IMR-90 (cell line): ENCODE measurements around the gene MED12L. TPM values are rescaled to one million over a fixed set of nuclear protein-coding genes. Genes with fewer than 3 reads are reported as not detected.
A peak's percentile ranks its signal among the peaks of the same experiment; 100 is the strongest.

Experiments used
- ATAC-seq: fragments of 200-7000 bp; cut with Tn5 transposase; 2 replicates; pipeline ENCODE4 v1.9.1; 2020; ENCODE audit warnings: low read depth, mild to moderate bottlenecking, moderate library complexity
- BruUV-seq: library from RNA; stranded (reverse); fragments of 400-500 nt; replicated peaks from 2 replicates; lab custom pipeline; 2021; lab: Mats Ljungman, UMichigan
- CTCF ChIA-PET: fragments of 300-600 bp; formaldehyde crosslinking; extraction: SDS; loops from one replicate; lab custom pipeline; 2021; ENCODE audit warnings: antibody characterized with exemption; lab: Yijun Ruan, JAX
- POLR2A ChIA-PET: fragments of 300-600 bp; sonication (Branson Sonifier 250); formaldehyde crosslinking; loops from one replicate; lab custom pipeline; 2022; ENCODE audit warnings: antibody characterized with exemption; ENCODE audit not compliant: unreplicated experiment; lab: Charles Lee
- DNase-seq: peaks from one replicate; pipeline ENCODE4 v3.0.0; 2013
- H2AFZ ChIP-seq: replicated peaks from 2 replicates; pipeline ENCODE3; 2013; ENCODE audit warnings: low read length, mild to moderate bottlenecking; ENCODE audit not compliant: poor library complexity
- H2AK5ac ChIP-seq: 2 replicates; pipeline ENCODE4 v1.6.1; 2013; ENCODE audit warnings: low read depth, low read length, inconsistent platforms
- H2AK9ac ChIP-seq: replicated peaks from 2 replicates; pipeline ENCODE3; 2013; ENCODE audit warnings: mild to moderate bottlenecking, low read depth, low read length, moderate library complexity; ENCODE audit not compliant: poor library complexity
- H2BK120ac ChIP-seq: 2 replicates; pipeline ENCODE4 v1.6.1; 2013; ENCODE audit warnings: low read depth, low read length, inconsistent platforms
- H2BK15ac ChIP-seq: 3 replicates; pipeline ENCODE4 v1.6.1; 2013; ENCODE audit warnings: low read depth, low read length, inconsistent platforms
- H2BK20ac ChIP-seq: 2 replicates; pipeline ENCODE4 v1.6.1; 2013; ENCODE audit warnings: low read depth, mild to moderate bottlenecking, inconsistent platforms, low read length, moderate library complexity
- H2BK5ac ChIP-seq: 2 replicates; pipeline ENCODE4 v1.6.1; 2013; ENCODE audit warnings: mild to moderate bottlenecking, low read depth, low read length, inconsistent platforms; ENCODE audit not compliant: poor library complexity, severe bottlenecking
- H3K14ac ChIP-seq: replicated peaks from 2 replicates; pipeline ENCODE4 v1.6.1; 2013; ENCODE audit warnings: low read depth, low read length, inconsistent platforms
- H3K18ac ChIP-seq: 2 replicates; pipeline ENCODE4 v1.6.1; 2013; ENCODE audit warnings: low read depth, low read length, control low read depth
- H3K23ac ChIP-seq: 2 replicates; pipeline ENCODE4 v1.6.1; 2013; ENCODE audit warnings: low read depth, low read length, inconsistent platforms
- H3K27ac ChIP-seq: 2 replicates; pipeline ENCODE4 v1.5.1; 2013; ENCODE audit warnings: mild to moderate bottlenecking, control low read depth, low read length; ENCODE audit not compliant: insufficient read depth
- H3K27me3 ChIP-seq: 2 replicates; pipeline ENCODE4 v1.6.1; 2013; ENCODE audit warnings: low read length; ENCODE audit not compliant: control insufficient read depth, insufficient read depth
- H3K36me3 ChIP-seq: 2 replicates; pipeline ENCODE4 v1.6.1; 2013; ENCODE audit warnings: low read length, mixed read lengths; ENCODE audit not compliant: control insufficient read depth, insufficient read depth
- H3K4ac ChIP-seq: 2 replicates; pipeline ENCODE4 v1.6.1; 2013; ENCODE audit warnings: low read depth, low read length, inconsistent platforms
- H3K4me1 ChIP-seq: 2 replicates; pipeline ENCODE4 v1.6.1; 2013; ENCODE audit warnings: low read length, mixed read lengths; ENCODE audit not compliant: control insufficient read depth, insufficient read depth
- H3K4me2 ChIP-seq: 2 replicates; pipeline ENCODE4 v1.6.1; 2013; ENCODE audit warnings: low read depth, mild to moderate bottlenecking, control low read depth, low read length, moderate library complexity
- H3K4me3 ChIP-seq: 2 replicates; pipeline ENCODE4 v1.5.1; 2013; ENCODE audit warnings: low read depth, mild to moderate bottlenecking, control low read depth, low read length, moderate library complexity; ENCODE audit not compliant: insufficient read depth
- H3K56ac ChIP-seq: 2 replicates; pipeline ENCODE4 v1.6.1; 2013; ENCODE audit warnings: low read length, inconsistent platforms; ENCODE audit not compliant: insufficient read depth; ENCODE audit errors: extremely low read depth
- H3K79me1 ChIP-seq, 2 experiments: 2 replicates each; pipeline ENCODE4 v1.6.1; 2013; ENCODE audit warnings: low read length in 2 of 2, inconsistent platforms in 1 of 2, low read depth in 1 of 2
- H3K9ac ChIP-seq: 2 replicates; pipeline ENCODE4 v1.6.1; 2013; ENCODE audit warnings: low read depth, low read length, control low read depth
- H3K9me1 ChIP-seq: 2 replicates; pipeline ENCODE4 v1.6.1; 2013; ENCODE audit warnings: low read length, inconsistent platforms; ENCODE audit not compliant: insufficient read depth
- H3K9me3 ChIP-seq: 2 replicates; pipeline ENCODE4 v1.6.1; 2013; ENCODE audit warnings: low read length; ENCODE audit not compliant: control insufficient read depth, insufficient read depth
- H4K20me1 ChIP-seq: 2 replicates; pipeline ENCODE4 v1.6.1; 2013; ENCODE audit warnings: low read length, inconsistent platforms; ENCODE audit not compliant: insufficient read depth
- H4K5ac ChIP-seq: 2 replicates; pipeline ENCODE4 v1.6.1; 2013; ENCODE audit warnings: mild to moderate bottlenecking, low read depth, low read length, control low read depth
- H4K8ac ChIP-seq, 2 experiments: 2 replicates each; pipeline ENCODE4 v1.6.1; 2013; ENCODE audit warnings: low read depth in 2 of 2, low read length in 2 of 2, control low read depth in 1 of 2, inconsistent platforms in 1 of 2
- H4K91ac ChIP-seq: 2 replicates; pipeline ENCODE4 v1.6.1; 2013; ENCODE audit warnings: low read depth, low read length, inconsistent platforms; ENCODE audit not compliant: insufficient read depth
- CEBPB ChIP-seq: IDR thresholded peaks from 2 replicates; pipeline ENCODE4 v1.6.1; 2012; ENCODE audit warnings: low read depth, low read length, improper control_type of control experiment
- CHD1 ChIP-seq: IDR thresholded peaks from 2 replicates; pipeline ENCODE4 v1.6.1; 2012; ENCODE audit warnings: low read depth, low read length, improper control_type of control experiment
- FOS ChIP-seq: fragments of 150-350 bp; IDR thresholded peaks from 2 replicates; pipeline ENCODE4 v1.6.1; 2016; ENCODE audit warnings: low read depth, low read length
- MAFK ChIP-seq: IDR thresholded peaks from 2 replicates; pipeline ENCODE4 v1.6.1; 2012; ENCODE audit warnings: low read depth, low read length, improper control_type of control experiment
- MAZ ChIP-seq: IDR thresholded peaks from 2 replicates; pipeline ENCODE4 v1.6.1; 2012; ENCODE audit warnings: low read depth, mild to moderate bottlenecking, low read length, improper control_type of control experiment, moderate library complexity, borderline replicate concordance
- MXI1 ChIP-seq: IDR thresholded peaks from 2 replicates; pipeline ENCODE4 v1.6.1; 2012; ENCODE audit warnings: low read depth, mild to moderate bottlenecking, low read length, moderate library complexity, borderline replicate concordance
- NFE2L2 ChIP-seq: fragments of 150-350 bp; IDR thresholded peaks from 2 replicates; pipeline ENCODE4 v1.6.1; 2016; ENCODE audit warnings: low read depth, mild to moderate bottlenecking, low read length
- POLR2A ChIP-seq: IDR thresholded peaks from 2 replicates; pipeline ENCODE4 v1.6.1; 2012; ENCODE audit warnings: mild to moderate bottlenecking, low read depth, low read length
- RAD21 ChIP-seq: IDR thresholded peaks from 2 replicates; pipeline ENCODE4 v1.6.1; 2012; ENCODE audit warnings: low read length, improper control_type of control experiment
- RCOR1 ChIP-seq: IDR thresholded peaks from 2 replicates; pipeline ENCODE4 v1.6.1; 2012; ENCODE audit warnings: mild to moderate bottlenecking, low read length, improper control_type of control experiment; ENCODE audit not compliant: insufficient replicate concordance
- RFX5 ChIP-seq: IDR thresholded peaks from 2 replicates; pipeline ENCODE4 v1.8.0; 2012; ENCODE audit warnings: low read depth, mild to moderate bottlenecking, low read length, moderate library complexity
- SMC3 ChIP-seq: fragments of 150-350 bp; IDR thresholded peaks from 2 replicates; pipeline ENCODE4 v1.6.1; 2016; ENCODE audit warnings: low read depth, mild to moderate bottlenecking, antibody characterized with exemption, low read length, moderate library complexity
- WGBS, 2 experiments: methylation state at CpG; one replicate each; pipeline versions ENCODE4 v1.1.5 to v1.1.7; 2013; ENCODE audit warnings: missing lambda C conversion rate in 2 of 2; ENCODE audit not compliant: insufficient read length in 1 of 2; ENCODE audit errors: extremely low coverage in 2 of 2; 5-methylcytosine and 5-hydroxymethylcytosine counted together
- dilution Hi-C: fragments of 300-500 bp; cut with HindIII; formaldehyde crosslinking; loops from one replicate; pipeline ENCODE4 v1.14.3; 2018; ENCODE audit warnings: low sequenced_read_pairs; ENCODE audit not compliant: unreplicated experiment
- in situ Hi-C: fragments of 300-500 bp; cut with MboI; formaldehyde crosslinking; loops from 3 replicates; pipeline ENCODE4 v1.14.3; 2019; ENCODE audit warnings: low sequenced_read_pairs, inconsistent platforms, mixed read lengths
- intact Hi-C: fragments of 100-400 bp; cut with micrococcal nuclease; formaldehyde crosslinking; loops from 2 replicates; pipeline ENCODE4 v1.10.0; 2022
- polyA plus RNA-seq, 3 experiments: library from polyadenylated mRNA; depleted of rRNA; stranded (reverse); fragments of >200 nt; gene quantifications; 2 replicates each; pipeline ENCODE4 v1.2.3, GENCODE V29; 2012; ENCODE audit warnings: low replicate concordance in 1 of 3
- total RNA-seq: library from RNA; depleted of rRNA; stranded (reverse); fragments of >200 nt; gene quantifications from 2 replicates; pipeline ENCODE4 v1.2.3, GENCODE V29; 2012
- TF ChIP-seq, protein P1 (sequence below): fragments of 150-350 bp; IDR thresholded peaks from 2 replicates; pipeline ENCODE4 v1.6.1; 2016; ENCODE audit warnings: low read depth, mild to moderate bottlenecking, low read length, moderate library complexity, borderline replicate concordance
- TF ChIP-seq, protein P2 (sequence below): fragments of 150-350 bp; IDR thresholded peaks from 2 replicates; pipeline ENCODE4 v1.6.1; 2017; ENCODE audit warnings: mild to moderate bottlenecking, antibody characterized with exemption, low read length, low read depth

MED12L gene
- total and polyA plus RNA-seq, 2 of the 4 experiments (the other 2 are of a cell fraction): 0.05 to 0.18 TPM

DNA sequence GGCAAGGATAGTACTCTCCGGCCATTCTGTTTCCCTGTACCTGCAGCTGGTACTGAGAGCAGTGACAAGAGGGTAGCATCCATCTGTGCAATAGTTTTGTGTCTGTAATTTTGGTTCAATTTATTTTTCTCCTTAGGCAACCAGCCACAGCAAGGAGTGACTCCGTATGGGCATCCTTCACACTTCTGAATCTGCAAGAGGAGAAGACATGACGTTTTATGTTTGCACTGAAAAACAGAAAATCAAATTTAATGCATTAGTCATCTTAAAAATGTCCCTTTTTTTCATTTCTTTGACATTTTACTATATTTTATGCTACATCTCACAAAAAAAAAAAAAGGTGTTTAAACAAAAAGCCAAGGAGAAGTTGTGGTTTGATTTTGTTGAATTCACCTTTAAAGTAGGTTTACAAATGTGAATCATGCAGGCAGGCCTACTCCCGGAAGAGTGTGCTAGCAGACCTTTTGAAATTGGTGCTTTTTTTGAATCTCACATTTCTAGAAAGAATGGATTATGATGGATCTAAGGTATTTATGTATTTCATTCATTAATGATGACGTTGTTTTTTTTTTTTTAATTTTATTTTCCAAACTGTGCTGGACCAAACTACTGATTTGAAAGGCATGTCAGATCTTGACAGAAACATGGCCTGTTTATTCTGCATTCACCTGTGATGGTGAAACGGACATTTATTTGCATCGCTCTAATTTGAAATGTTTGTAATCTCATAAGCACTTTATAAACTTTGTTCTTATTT, 347.3 kb downstream of the MED12L start:
- Histone ChIP-seq H4K91ac (no peak overlapping the region), H3K14ac (peak overlapping the region; percentile 19; the same call in 1 of the 2 replicates), H3K18ac (no peak overlapping the region), H4K5ac (no peak overlapping the region; the same call in 1 of the 2 replicates), H3K4me3 (no peak overlapping the region), H3K79me1 (no peaks in the 10 kb centered on the region), H2BK5ac (peak overlapping the region; percentile 17), H3K27ac (no peak overlapping the region), H2AFZ (no peak overlapping the region), H3K9ac (no peak overlapping the region), H3K9me3 (no peaks in the 10 kb centered on the region), H3K23ac (no peak overlapping the region), H2AK5ac (no peak overlapping the region), H3K27me3 (no peaks in the 10 kb centered on the region), H3K56ac (no peak overlapping the region), H3K4ac (peak overlapping the region; percentile 56), H3K36me3 (no peaks in the 10 kb centered on the region), H4K20me1 (no peaks in the 10 kb centered on the region), H2BK15ac (peak overlapping the region; percentile 90; the same call in 1 of the 3 replicates), H2AK9ac (peak overlapping the region; percentile 52), H4K8ac (peak overlapping the region in 1 of 2 experiments; percentile 38; a peak in 1 of 4 replicates), H2BK20ac (no peak overlapping the region), H3K9me1 (peaks cover 13% of the 10 kb centered on the region), H3K4me1 (peaks cover 6% of the 10 kb centered on the region), H2BK120ac (no peak overlapping the region; the same call in 1 of the 2 replicates), H3K4me2 (no peak overlapping the region)
- intact Hi-C loops (loop anchor here (10.0 kb wide), 1 partner anchor 268 kb away; no protein-coding TSS in a partner anchor), dilution Hi-C loops (no loop called here), in situ Hi-C loops (loop anchor here (10.0 kb wide), 1 partner anchor 208 kb away; no protein-coding TSS in a partner anchor)
- ATAC-seq: no peak
- WGBS, 2 experiments: 100% methylated on average over 1 of the region's 7 CpGs; no CpG with 5 or more reads in 1 of the 2 experiments
- no TSS peak for BruUV-seq
- ChIA-PET CTCF (no interaction called here), POLR2A (no interaction called here)
- no peak for DNase-seq
- no peak for TF ChIP-seq FOS
- TF ChIP-seq POLR2A: no peak
- no peak for TF ChIP-seq MAFK
- TF ChIP-seq SMC3: no peak
- no peak for TF ChIP-seq NFE2L2
- TF ChIP-seq, protein P1, sequence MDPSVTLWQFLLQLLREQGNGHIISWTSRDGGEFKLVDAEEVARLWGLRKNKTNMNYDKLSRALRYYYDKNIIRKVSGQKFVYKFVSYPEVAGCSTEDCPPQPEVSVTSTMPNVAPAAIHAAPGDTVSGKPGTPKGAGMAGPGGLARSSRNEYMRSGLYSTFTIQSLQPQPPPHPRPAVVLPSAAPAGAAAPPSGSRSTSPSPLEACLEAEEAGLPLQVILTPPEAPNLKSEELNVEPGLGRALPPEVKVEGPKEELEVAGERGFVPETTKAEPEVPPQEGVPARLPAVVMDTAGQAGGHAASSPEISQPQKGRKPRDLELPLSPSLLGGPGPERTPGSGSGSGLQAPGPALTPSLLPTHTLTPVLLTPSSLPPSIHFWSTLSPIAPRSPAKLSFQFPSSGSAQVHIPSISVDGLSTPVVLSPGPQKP: no peak
- TF ChIP-seq MAZ: no peak
- no peak for TF ChIP-seq CEBPB
- no peak for TF ChIP-seq RFX5
- TF ChIP-seq RCOR1: no peak
- TF ChIP-seq, protein P2, sequence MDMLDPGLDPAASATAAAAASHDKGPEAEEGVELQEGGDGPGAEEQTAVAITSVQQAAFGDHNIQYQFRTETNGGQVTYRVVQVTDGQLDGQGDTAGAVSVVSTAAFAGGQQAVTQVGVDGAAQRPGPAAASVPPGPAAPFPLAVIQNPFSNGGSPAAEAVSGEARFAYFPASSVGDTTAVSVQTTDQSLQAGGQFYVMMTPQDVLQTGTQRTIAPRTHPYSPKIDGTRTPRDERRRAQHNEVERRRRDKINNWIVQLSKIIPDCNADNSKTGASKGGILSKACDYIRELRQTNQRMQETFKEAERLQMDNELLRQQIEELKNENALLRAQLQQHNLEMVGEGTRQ: no peak
- TF ChIP-seq CHD1: no peak
- no peak for TF ChIP-seq RAD21
- no peak for TF ChIP-seq MXI1
